ENCODE results near the gene PTPRN2.

Gene PTPRN2

DNA sequence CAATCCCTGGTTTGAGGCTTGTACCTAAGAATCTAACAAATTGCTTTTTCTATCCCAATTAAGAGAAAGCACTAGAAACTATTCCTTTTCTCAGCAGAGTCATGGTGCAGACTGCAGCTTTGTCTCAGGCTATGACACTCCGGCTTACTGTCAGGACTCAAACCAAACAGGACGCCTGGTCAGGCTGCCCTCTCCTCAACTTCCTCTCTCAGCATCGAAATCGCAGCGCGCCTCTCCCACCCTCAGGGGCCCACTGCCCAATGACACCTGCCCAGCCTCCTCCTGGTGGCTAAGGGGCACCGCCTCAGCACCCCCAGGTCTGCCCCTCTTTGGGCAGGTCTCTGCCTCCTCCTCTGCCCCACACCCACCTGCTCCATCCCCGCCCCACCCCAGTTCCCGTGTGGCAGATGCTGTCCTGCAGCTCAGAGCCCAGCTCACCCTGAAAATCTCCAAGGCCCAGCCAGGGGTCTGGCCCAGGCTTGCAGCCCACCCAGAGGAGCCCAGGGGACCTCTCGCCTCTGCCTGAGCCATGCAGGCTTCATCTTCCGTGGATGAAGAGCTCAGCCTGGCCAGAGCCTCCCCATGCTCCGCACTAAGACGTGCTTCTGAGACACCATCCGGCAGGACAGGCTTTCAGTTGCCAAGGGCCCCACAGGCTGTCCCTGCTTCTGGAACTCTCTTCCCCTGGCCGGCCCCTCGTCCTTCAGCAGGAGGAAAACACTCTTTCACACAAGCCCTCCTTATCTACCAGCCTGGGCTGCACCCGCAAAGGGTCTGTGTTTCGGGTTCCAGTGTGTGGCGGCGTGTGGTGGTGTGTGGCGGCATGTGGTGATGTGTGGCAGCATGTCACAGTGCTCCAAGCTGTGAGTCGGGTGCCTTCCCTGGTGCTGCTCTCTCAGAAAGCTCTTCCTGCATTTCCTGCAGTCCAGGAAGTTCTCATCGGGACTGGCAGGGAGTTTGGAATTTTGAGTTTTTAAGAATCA lies 16.4 kb upstream of the PTPRN2 start:
- DNase-seq: no peak
- intact Hi-C loops (cut with DNase I): no loop called here

DNA sequence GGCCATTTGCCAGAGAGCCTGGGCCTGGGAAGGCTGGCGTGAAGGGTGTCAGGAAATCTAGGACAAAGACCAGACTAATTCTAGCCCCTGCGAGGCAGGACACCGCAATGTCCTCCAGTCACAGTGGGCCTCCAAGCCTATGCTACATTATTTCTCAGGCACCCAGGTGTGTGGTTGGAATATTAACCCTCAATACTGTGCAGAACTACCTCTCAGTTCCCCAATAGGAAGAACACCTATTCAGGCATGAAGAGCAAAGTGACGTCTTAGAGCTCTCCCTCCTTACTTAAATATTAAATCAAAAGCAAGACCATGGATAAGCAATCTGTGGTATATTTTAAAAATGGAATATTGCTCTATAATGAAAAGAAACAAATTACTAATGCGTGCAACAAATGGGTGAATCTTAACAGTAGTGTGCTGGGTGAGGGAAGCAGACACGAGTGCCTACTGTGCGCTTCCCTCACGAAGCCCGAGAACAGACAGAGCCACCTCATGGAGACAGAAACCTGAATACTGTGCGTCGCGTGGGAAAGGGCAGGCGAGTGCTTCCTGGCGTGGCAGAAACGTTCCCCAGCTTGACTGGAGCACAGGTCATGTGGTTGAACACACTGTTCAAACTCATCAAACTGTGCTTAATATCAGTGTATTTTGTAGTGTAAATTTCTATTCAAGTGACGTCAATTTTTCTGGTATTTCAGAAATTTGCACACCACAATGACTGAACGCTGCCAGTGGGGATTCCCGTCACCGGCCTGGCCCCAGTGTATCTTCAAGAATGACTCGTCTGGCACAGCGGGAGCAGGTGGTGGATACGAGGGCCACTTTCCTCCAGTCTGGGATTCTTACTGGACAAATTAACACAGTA lies 15.5 kb upstream of the PTPRN2 start:
- DNase-seq: no peak
- intact Hi-C loops (cut with DNase I): no loop called here

- intact Hi-C loops (cut with DNase I): no loop called here
- DNase-seq: no peak
Observed at GRCh38 chr7:158602041-158602440, 14.4 kb upstream of the PTPRN2 start.

DNA sequence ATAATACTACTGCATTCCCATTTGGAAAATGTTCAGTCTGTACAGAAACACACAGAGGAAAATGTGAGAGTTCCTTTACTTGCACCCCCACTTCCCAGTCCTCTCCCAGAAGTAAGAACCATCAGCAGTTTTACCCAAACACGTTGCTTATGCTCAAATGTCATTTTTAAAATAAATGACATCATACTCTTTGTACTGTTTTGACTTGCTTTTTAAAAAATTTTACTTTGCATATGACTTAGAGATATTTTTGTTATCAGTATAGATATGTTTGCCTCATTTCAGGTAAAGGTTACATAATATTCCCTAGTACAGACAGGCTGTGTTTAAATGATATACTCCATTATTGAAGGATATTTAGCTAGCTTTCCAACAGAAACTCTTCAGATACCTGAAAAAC lies 13.5 kb upstream of the PTPRN2 start:
- intact Hi-C loops (cut with DNase I): no loop called here
- DNase-seq: no peak

DNA sequence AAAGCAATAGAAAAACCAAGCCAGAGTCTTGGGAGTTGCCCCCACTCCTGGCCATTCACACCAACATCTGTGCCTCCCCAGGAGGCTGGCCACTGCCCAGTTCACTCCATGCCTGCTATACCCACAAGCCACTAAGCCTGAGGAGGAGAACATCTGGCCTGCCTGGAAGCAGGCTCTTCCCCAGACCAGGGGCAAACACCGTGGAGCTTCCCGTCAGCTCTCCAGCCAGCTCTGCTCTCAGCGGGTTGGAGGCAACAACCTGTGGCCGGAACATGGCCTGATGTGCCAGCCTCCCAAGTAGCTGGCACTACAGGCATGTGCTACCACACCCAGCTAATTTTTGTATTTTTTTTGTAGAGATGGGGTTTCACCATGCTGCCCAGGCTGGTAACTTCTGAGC lies 9.1 kb upstream of the PTPRN2 start:
- intact Hi-C loops (cut with DNase I): no loop called here
- DNase-seq: peak in 1 of 42 donors; percentile 4

- intact Hi-C loops (cut with DNase I): no loop called here
- no peak for DNase-seq
Observed at GRCh38 chr7:158596309-158596708, 8.7 kb upstream of the PTPRN2 start.

DNA sequence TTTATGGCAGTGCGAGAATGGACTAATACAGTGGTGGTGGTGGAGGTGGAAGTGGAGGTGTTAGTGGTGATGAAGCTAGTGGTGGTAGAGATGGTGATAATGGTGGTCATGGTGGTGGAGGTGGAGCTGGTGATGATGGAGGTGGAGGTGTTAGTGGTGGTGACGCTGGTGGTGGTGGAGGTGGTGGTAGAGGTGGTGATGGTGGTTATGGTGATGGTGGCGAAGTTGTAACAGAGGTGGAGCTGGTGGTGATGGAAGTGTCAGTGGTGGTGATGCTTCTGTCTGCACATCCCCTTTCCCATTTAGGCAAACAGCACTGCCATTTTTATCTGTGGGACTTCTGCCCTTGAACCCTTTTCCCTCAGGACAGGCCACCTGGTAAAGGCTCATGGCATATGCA lies 7.4 kb upstream of the PTPRN2 start:
- no peak for DNase-seq
- intact Hi-C loops (cut with DNase I): no loop called here

DNA sequence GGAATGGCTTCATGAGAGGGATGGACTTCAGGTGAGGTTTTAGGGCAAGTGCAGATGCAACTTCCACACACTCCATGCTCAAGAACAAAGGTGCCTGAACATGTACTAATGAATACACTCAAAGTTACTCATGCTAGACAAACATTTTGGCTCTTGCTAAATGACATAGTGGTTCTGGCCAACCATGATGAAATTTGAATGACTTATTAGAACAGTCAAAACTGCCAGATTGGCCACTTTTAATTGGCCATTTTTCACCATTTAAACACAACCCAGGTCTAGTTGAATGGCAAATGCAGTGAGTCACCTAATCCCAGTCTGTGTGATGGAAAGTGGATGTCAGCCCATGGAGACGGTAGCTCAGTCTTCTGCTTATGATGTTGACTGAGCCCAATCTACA lies 4.9 kb upstream of the PTPRN2 start:
- intact Hi-C loops (cut with DNase I): no loop called here

GRCh38 chr7:158591944-158592343 lies 4.3 kb upstream of the PTPRN2 start:
- DNase-seq: no peak
- intact Hi-C loops (cut with DNase I): no loop called here

More for the DNA sequence above, 4.9 kb upstream of the PTPRN2 start:
- DNase-seq: no peak

DNA sequence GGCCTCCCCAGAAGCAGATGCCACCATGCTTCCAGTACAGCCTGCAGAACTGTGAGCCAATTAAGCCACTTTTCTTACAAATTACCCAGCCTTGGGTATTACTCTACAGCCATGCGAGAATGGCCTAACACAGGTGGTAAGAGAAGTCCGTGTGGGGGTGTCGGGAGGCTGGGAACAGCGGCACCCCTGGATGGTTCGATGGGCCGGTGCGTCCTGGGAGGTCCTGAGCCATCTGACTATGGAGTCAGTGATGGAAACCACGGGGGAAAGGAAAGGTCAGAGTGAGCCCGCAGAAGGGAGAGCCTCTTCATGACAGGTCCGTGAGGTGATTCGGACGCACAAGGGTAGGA lies 2.5 kb upstream of the PTPRN2 start:
- no peak for DNase-seq
- intact Hi-C loops (cut with DNase I): no loop called here

- intact Hi-C loops (cut with DNase I): no loop called here
- DNase-seq: no peak
Observed at GRCh38 chr7:158589653-158590052, 2.0 kb upstream of the PTPRN2 start.

- DNase-seq: no peak
- intact Hi-C loops (cut with DNase I): no loop called here
Observed at GRCh38 chr7:158588878-158589442, 1.3 kb upstream of the PTPRN2 start.

GRCh38 chr7:158588085-158588877 lies 658 bp upstream of the PTPRN2 start:
- intact Hi-C loops (cut with DNase I): no loop called here
- peak in 2 of 42 donors; percentile 35 to 38 for DNase-seq

- DNase-seq: peak in 30 of 42 donors; percentile 27 to 72 (median 54)
- intact Hi-C loops (cut with DNase I): no loop called here
Observed at GRCh38 chr7:158586499-158587161, 993 bp downstream of the PTPRN2 start.

DNA sequence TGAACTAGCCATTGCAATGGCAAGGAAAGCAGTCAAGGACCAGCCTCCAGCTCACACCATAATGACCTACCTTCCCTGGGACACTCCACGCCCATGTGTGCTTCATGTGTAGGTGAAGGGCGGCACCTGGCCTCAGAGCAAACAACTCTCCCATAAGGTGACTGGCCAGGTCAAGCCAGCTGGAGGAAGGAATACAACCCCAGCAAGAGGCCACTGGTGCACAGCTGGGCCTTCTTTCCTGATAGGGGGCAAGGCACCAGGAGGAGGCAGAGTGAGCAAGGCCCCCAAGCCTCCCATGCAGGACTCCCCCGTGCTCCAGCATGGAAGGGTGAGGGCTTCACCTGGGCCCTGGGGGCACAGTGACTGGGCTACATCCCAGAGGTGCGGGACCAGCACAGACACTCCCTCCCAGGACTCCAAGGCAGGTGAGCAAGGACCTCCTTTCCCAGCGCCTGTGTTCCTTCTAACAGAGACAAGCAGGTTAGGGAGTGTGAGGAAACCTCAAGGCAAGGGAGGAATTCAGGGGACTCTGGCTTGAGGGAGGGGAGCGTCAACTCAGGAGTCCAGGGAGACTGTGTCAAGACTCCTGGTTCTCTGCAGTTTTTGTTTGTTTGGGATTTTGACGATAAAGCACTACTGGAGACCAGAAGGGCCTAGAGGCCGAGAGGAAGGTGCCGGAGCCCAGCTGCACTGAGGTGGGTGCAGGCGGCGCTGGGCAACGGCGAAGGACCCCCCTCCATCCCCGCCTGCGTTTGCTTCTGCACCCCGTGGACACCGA lies 1.7 kb downstream of the PTPRN2 start:
- no peak for DNase-seq
- intact Hi-C loops (cut with DNase I): no loop called here

GRCh38 chr7:158584407-158584806 lies 3.2 kb downstream of the PTPRN2 start:
- intact Hi-C loops (cut with DNase I): no loop called here
- DNase-seq: no peak

- intact Hi-C loops (cut with DNase I): no loop called here
- no peak for DNase-seq
Observed at GRCh38 chr7:158583810-158584209, 3.8 kb downstream of the PTPRN2 start.

GRCh38 chr7:158583143-158583542 lies 4.5 kb downstream of the PTPRN2 start:
- no peak for DNase-seq
- intact Hi-C loops (cut with DNase I): no loop called here

All from head of caudate nucleus (tissue), 42 donors.